ENCODE data around the gene ARID1B. TPM values are rescaled to one million over a fixed set of nuclear protein-coding genes. Genes with fewer than 3 reads are reported as not detected.

ARID1B gene
- total RNA-seq, 2 donors from 2014 or later: 65.1 to 99.4 TPM

- H3K4me1 ChIP-seq (replicated peaks): no peaks in the 10 kb centered on the region
- H3K27ac ChIP-seq: no peak overlapping the region
- H3K36me3 ChIP-seq: no peaks in the 10 kb centered on the region
- no peaks in the 10 kb centered on the region for H3K27me3 ChIP-seq (replicated peaks; ENCODE audit: insufficient read depth)
- WGBS: 98% methylated on average over 3 of the region's 3 CpGs
- DNase-seq (ENCODE audit: low spot score): no peak
- intact Hi-C loops (cut with DNase I): no loop called here
- TF ChIP-seq POLR2AphosphoS5 (IDR thresholded peaks at IDR 0.05): no peak
- TF ChIP-seq POLR2A (IDR thresholded peaks at IDR 0.05): no peak
- no peak for TF ChIP-seq CTCF (IDR thresholded peaks at IDR 0.05)
- H3K9me3 ChIP-seq: no peaks in the 10 kb centered on the region
- H3K4me3 ChIP-seq: no peak overlapping the region
These were observed 112.8 kb downstream of the ARID1B start for GRCh38 chr6:156889986-156890385.

GRCh38 chr6:156890627-156891314, 113.6 kb downstream of the ARID1B start:
- 24% methylated on average over 2 of the region's 2 CpGs for WGBS

GRCh38 chr6:156897907-156898531, 120.8 kb downstream of the ARID1B start:
- no peaks in the 10 kb centered on the region for H3K36me3 ChIP-seq
- DNase-seq (ENCODE audit: low spot score): no peak
- H3K4me3 ChIP-seq: no peak overlapping the region
- intact Hi-C loops (cut with DNase I): no loop called here
- H3K9me3 ChIP-seq: no peaks in the 10 kb centered on the region
- TF ChIP-seq POLR2A (IDR thresholded peaks at IDR 0.05) (no peak), CTCF (IDR thresholded peaks at IDR 0.05) (no peak), POLR2AphosphoS5 (IDR thresholded peaks at IDR 0.05) (no peak)
- WGBS: 88% methylated on average over 13 of the region's 13 CpGs
- H3K27ac ChIP-seq: no peak overlapping the region
- no peaks in the 10 kb centered on the region for H3K4me1 ChIP-seq (replicated peaks)
- no peaks in the 10 kb centered on the region for H3K27me3 ChIP-seq (replicated peaks; ENCODE audit: insufficient read depth)

More at GRCh38 chr6:156890627-156891314, 113.6 kb downstream of the ARID1B start:
- Histone ChIP-seq H3K27ac (no peak overlapping the region), H3K4me3 (no peak overlapping the region), H3K27me3 (replicated peaks; ENCODE audit: insufficient read depth) (no peaks in the 10 kb centered on the region), H3K4me1 (replicated peaks) (no peaks in the 10 kb centered on the region), H3K36me3 (no peaks in the 10 kb centered on the region), H3K9me3 (no peaks in the 10 kb centered on the region)
- no peak for TF ChIP-seq POLR2A (IDR thresholded peaks at IDR 0.05)
- peak; percentile 25 for TF ChIP-seq POLR2AphosphoS5 (IDR thresholded peaks at IDR 0.05)
- intact Hi-C loops (cut with DNase I): no loop called here
- DNase-seq (ENCODE audit: low spot score): no peak

GRCh38 chr6:156899071-156899470, 121.9 kb downstream of the ARID1B start:
- intact Hi-C loops (cut with DNase I): no loop called here
- TF ChIP-seq POLR2A (IDR thresholded peaks at IDR 0.05): no peak
- no peak for TF ChIP-seq POLR2AphosphoS5 (IDR thresholded peaks at IDR 0.05)
- TF ChIP-seq CTCF (IDR thresholded peaks at IDR 0.05): no peak
- H3K27ac ChIP-seq: no peak overlapping the region
- 94% methylated on average over 4 of the region's 4 CpGs for WGBS
- H3K4me1 ChIP-seq (replicated peaks): no peaks in the 10 kb centered on the region
- H3K4me3 ChIP-seq: no peak overlapping the region
- no peaks in the 10 kb centered on the region for H3K27me3 ChIP-seq (replicated peaks; ENCODE audit: insufficient read depth)
- DNase-seq (ENCODE audit: low spot score): no peak
- no peaks in the 10 kb centered on the region for H3K36me3 ChIP-seq
- H3K9me3 ChIP-seq: no peaks in the 10 kb centered on the region

GRCh38 chr6:156899532-156900135, 122.5 kb downstream of the ARID1B start:
- intact Hi-C loops (cut with DNase I): no loop called here
- WGBS: 82% methylated on average over 8 of the region's 8 CpGs

More at GRCh38 chr6:156899532-156900135, 122.5 kb downstream of the ARID1B start:
- H3K4me3 ChIP-seq: no peak overlapping the region
- no peaks in the 10 kb centered on the region for H3K9me3 ChIP-seq
- no peak for TF ChIP-seq POLR2A (IDR thresholded peaks at IDR 0.05)
- TF ChIP-seq POLR2AphosphoS5 (IDR thresholded peaks at IDR 0.05): no peak
- TF ChIP-seq CTCF (IDR thresholded peaks at IDR 0.05): no peak
- no peaks in the 10 kb centered on the region for H3K36me3 ChIP-seq
- DNase-seq (ENCODE audit: low spot score): no peak
- H3K27me3 ChIP-seq (replicated peaks; ENCODE audit: insufficient read depth): no peaks in the 10 kb centered on the region
- H3K4me1 ChIP-seq (replicated peaks): no peaks in the 10 kb centered on the region
- no peak overlapping the region for H3K27ac ChIP-seq

Measured in prostate gland (tissue), 2 donors.